A673 (cell line): ENCODE measurements around the gene PKD2.

Experiments used
- CTCF ChIP-seq: fragments of 300-800, 200-600 bp; sonication (generic); conservative IDR thresholded peaks from 2 replicates; pipeline ENCODE4 v1.5.1; 2017; ENCODE audit warnings: low read depth, mild to moderate bottlenecking, antibody characterized with exemption, low read length, moderate library complexity, mixed read lengths
- EZH2 ChIP-seq: fragments of 200-600 bp; sonication (generic); IDR thresholded peaks from 2 replicates; pipeline ENCODE4 v1.6.1; 2017; ENCODE audit warnings: borderline replicate concordance, low read depth, mild to moderate bottlenecking, mixed read lengths, antibody characterized with exemption, low read length; ENCODE audit not compliant: poor library complexity, severe bottlenecking

- TF ChIP-seq CTCF (no peak), EZH2 (no peak)
These were observed 101.3 kb downstream of the PKD2 start for GRCh38 chr4:88108747-88109122.
